Stomach (tissue), 9 donors: ENCODE results near the gene PIMREG. TPM values are rescaled to one million over a fixed set of nuclear protein-coding genes. Genes with fewer than 3 reads are reported as not detected.

Experiments used
- DNase-seq, 2 donors: peaks; one replicate each; pipeline versions ENCODE4 v3.0.0 to v3.0.0-alpha.2; 2013 to 2019
- H3K27ac ChIP-seq, 5 donors: fragments of 200-600 bp in 4 of 5; sonication (generic) in 4 of 5; one replicate each; pipeline ENCODE4 v1.5.1; 2013 to 2019; ENCODE audit warnings: mild to moderate bottlenecking in 1 of 5, moderate library complexity in 1 of 5
- H3K27me3 ChIP-seq, 3 donors: fragments of 200-600 bp; sonication (generic); one replicate each; pipeline ENCODE4 v1.5.1; 2017 to 2019; ENCODE audit warnings: mixed run types in 1 of 3
- H3K36me3 ChIP-seq, 4 donors: fragments of 200-600 bp; sonication (generic); 1 replicate in 3 of 4; 2 replicates in 1 of 4; pipeline ENCODE4 v1.5.1; 2016 to 2019
- H3K4me1 ChIP-seq, 4 donors: fragments of 200-600 bp; sonication (generic); one replicate each; pipeline ENCODE4 v1.5.1; 2016 to 2019
- H3K4me3 ChIP-seq, 4 donors: fragments of 200-600 bp; sonication (generic) in 3 of 4; one replicate each; pipeline ENCODE4 v1.5.1; 2016 to 2019; ENCODE audit warnings: mild to moderate bottlenecking in 1 of 4
- H3K9me3 ChIP-seq, 4 donors: fragments of 200-600 bp; sonication (generic); one replicate each; pipeline ENCODE4 v1.5.1; 2016 to 2019
- CTCF ChIP-seq, 7 experiments: fragments of 450-650 bp in 4 of 7; fragments of 200-600 bp in 3 of 7; sonication (generic) in 3 of 7; IDR thresholded peaks; one replicate each; pipeline ENCODE4 v1.5.1; 2016 to 2019; ENCODE audit warnings: antibody characterized with exemption in 7 of 7, control low read depth in 2 of 7, mild to moderate bottlenecking in 1 of 7
- EP300 ChIP-seq: sonication (generic); formaldehyde crosslinking; IDR thresholded peaks from one replicate; pipeline ENCODE4 v1.6.1; 2017; ENCODE audit warnings: antibody characterized with exemption
- POLR2A ChIP-seq, 4 donors: fragments of 450-650 bp; IDR thresholded peaks; one replicate each; pipeline ENCODE4 v1.6.1; 2016; ENCODE audit warnings: antibody characterized with exemption in 4 of 4, control low read depth in 2 of 4, mild to moderate bottlenecking in 1 of 4, moderate library complexity in 1 of 4
- POLR2AphosphoS5 ChIP-seq, 3 donors: sonication (generic); formaldehyde crosslinking; IDR thresholded peaks; one replicate each; pipeline ENCODE4 v1.6.1; 2016; ENCODE audit warnings: antibody characterized with exemption in 3 of 3
- WGBS, 5 donors: extraction: QIAGEN DNeasy Blood & Tissue Kit in 3 of 5; methylation state at CpG; one replicate each; pipeline versions ENCODE4 v1.1.5 to v1.1.7; 2013 to 2018; 5-methylcytosine and 5-hydroxymethylcytosine counted together
- intact Hi-C: fragments of 100-400 bp; cut with DNase I; formaldehyde crosslinking; loops from one replicate; pipeline ENCODE4 v1.15.1; 2023; ENCODE audit warnings: low total_unique reads
- polyA plus RNA-seq, 3 donors: library from polyadenylated mRNA; stranded (reverse); fragments of 200-250 nt; gene quantifications; one replicate each; pipeline ENCODE4 v1.2.3, GENCODE V29; 2013
- total RNA-seq, 5 donors: library from RNA; depleted of rRNA; stranded (reverse); fragments of >200 nt; gene quantifications; one replicate each; pipeline versions ENCODE4 v1.1.0 to v1.2.3, GENCODE V29; 2014 to 2016
- donor health status: healthy with polysubstance abuse.
- donor health status: Bipolar disorder and iron deficiency.
- donor health status: healthy.

PIMREG gene
- total and polyA plus RNA-seq, 8 donors = 0.76 to 8.5 (median 1.9) TPM

- WGBS, 5 donors = 80 to 96% (median 92%) methylated on average over 2 of the region's 2 CpGs
- H3K27me3 ChIP-seq = no peaks in the 10 kb centered on the region
- peaks cover 3 to 10% (median 8%) of the 10 kb centered on the region in 4 donors for H3K4me1 ChIP-seq
- no peak overlapping the region for H3K27ac ChIP-seq
- TF ChIP-seq EP300 = no peak
- TF ChIP-seq POLR2A (IDR thresholded peaks at IDR 0.05) = no peak
- TF ChIP-seq POLR2AphosphoS5 (IDR thresholded peaks at IDR 0.05) = no peak
- no peak for TF ChIP-seq CTCF (IDR thresholded peaks at IDR 0.05)
- intact Hi-C loops = no loop called here
- H3K36me3 ChIP-seq = peaks cover 0 to 52% (median 18%) of the 10 kb centered on the region in 4 donors
- H3K4me3 ChIP-seq = no peak overlapping the region
- H3K9me3 ChIP-seq = no peaks in the 10 kb centered on the region
- no peak for DNase-seq
These were observed 18.4 kb downstream of the PIMREG start for GRCh38 chr17:6462692-6463091.

GRCh38 chr17:6463616-6464445 lies 19.6 kb downstream of the PIMREG start:
- TF ChIP-seq CTCF (IDR thresholded peaks at IDR 0.05) (no peak), EP300 (no peak), POLR2A (IDR thresholded peaks at IDR 0.05) (no peak), POLR2AphosphoS5 (IDR thresholded peaks at IDR 0.05) (no peak)
- H3K36me3 ChIP-seq = peaks cover 0 to 58% (median 22%) of the 10 kb centered on the region in 4 donors
- intact Hi-C loops = no loop called here
- DNase-seq = no peak
- no peaks in the 10 kb centered on the region for H3K4me1 ChIP-seq
- no peaks in the 10 kb centered on the region for H3K27me3 ChIP-seq
- H3K9me3 ChIP-seq = no peaks in the 10 kb centered on the region
- WGBS, 5 donors = 91 to 95% (median 94%) methylated on average over 9 to 24 of the region's 24 CpGs
- no peak overlapping the region for H3K27ac ChIP-seq
- no peak overlapping the region for H3K4me3 ChIP-seq

GRCh38 chr17:6464446-6465041 lies 20.3 kb downstream of the PIMREG start:
- Histone ChIP-seq H3K27me3 (no peaks in the 10 kb centered on the region), H3K36me3 (peaks cover 0 to 64% (median 25%) of the 10 kb centered on the region in 4 donors), H3K9me3 (no peaks in the 10 kb centered on the region), H3K27ac (no peak overlapping the region), H3K4me3 (no peak overlapping the region), H3K4me1 (no peaks in the 10 kb centered on the region)
- 90 to 97% (median 90%) methylated on average over 11 to 14 of the region's 14 CpGs for WGBS, 5 donors
- TF ChIP-seq CTCF (IDR thresholded peaks at IDR 0.05) (no peak), EP300 (no peak)
- no peak for DNase-seq
- intact Hi-C loops = no loop called here

GRCh38 chr17:6465206-6466003 lies 21.1 kb downstream of the PIMREG start:
- no peak overlapping the region for H3K4me3 ChIP-seq
- peaks cover 0 to 72% (median 28%) of the 10 kb centered on the region in 4 donors for H3K36me3 ChIP-seq
- no peaks in the 10 kb centered on the region for H3K9me3 ChIP-seq
- DNase-seq = no peak
- 79 to 88% (median 83%) methylated on average over 19 of the region's 19 CpGs for WGBS, 5 donors
- no peak for TF ChIP-seq CTCF (IDR thresholded peaks at IDR 0.05)
- no peak for TF ChIP-seq EP300
- no peak for TF ChIP-seq POLR2AphosphoS5 (IDR thresholded peaks at IDR 0.05)
- TF ChIP-seq POLR2A (IDR thresholded peaks at IDR 0.05) = no peak
- intact Hi-C loops = no loop called here
- H3K4me1 ChIP-seq = no peaks in the 10 kb centered on the region
- no peaks in the 10 kb centered on the region for H3K27me3 ChIP-seq
- no peak overlapping the region for H3K27ac ChIP-seq
